GM18505 (cell line): Measurements from ENCODE around the gene RHOA.
"Not testable (repeated sequence)": the region's sequence is repeated elsewhere in the genome, so short reads cannot be mapped to it uniquely, and the experiment has no call there.

Source experiments
- ATAC-seq: cut with Tn5 transposase; IDR thresholded peaks from one replicate; pipeline ENCODE4 v1.9.1; 2021; ENCODE audit not compliant: unreplicated experiment
- POLR2A ChIP-seq: IDR thresholded peaks from 4 replicates; pipeline ENCODE4 v1.6.1; 2011; ENCODE audit warnings: borderline replicate concordance; ENCODE audit not compliant: insufficient read depth, insufficient read length; ENCODE audit errors: extremely low read depth

Gene RHOA

DNA sequence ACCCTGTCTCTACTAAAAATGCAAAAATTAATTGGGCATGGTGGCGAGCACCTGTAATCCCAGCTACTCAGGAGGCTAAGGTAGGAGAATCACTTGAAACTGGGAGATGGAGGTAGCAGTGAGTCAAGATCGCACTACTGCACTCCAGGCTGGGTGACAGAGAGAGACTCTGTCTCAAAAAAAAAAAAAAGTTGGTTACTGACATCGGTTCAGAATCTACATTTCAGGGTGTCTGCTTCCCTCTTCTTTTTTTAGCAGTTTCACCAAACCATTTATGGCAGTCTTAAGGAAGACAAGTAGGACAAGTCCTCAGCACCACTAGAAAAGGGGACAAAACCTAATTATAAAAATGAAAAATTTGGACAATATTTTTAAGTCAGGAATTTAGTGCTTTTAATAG is 68.6 kb downstream of the RHOA start:
- TF ChIP-seq POLR2A = no peak

DNA sequence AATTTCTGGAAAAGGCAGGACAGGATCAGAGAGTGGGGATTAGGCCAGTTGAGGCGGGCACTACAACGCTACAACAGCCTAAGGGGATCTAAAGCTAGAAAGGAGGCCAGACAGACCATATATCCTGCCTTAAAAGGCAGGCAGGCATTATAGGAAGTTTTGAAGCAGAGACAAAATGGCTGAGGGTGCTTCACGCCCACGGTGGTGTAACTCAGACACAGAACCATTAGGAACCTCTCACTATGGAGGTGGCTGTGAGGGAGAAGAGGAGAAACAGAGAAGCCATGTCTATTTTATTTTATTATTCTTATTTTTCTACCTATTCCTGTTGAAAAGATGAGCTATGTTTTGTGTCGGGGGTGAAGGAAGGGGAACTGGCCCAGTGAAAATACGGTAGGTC is 69.8 kb downstream of the RHOA start:
- no peak for TF ChIP-seq POLR2A
- no peak for ATAC-seq

More for the DNA sequence above, 68.6 kb downstream of the RHOA start:
- ATAC-seq = no peak

GRCh38 chr3:49339941-49340800 is 71.6 kb downstream of the RHOA start, which contains the start of gene USP4:
USP4 (minus strand) TSS chr3:49340053; CDS start chr3:49340024, 29 bp downstream.
- peak; percentile 85 for ATAC-seq
- TF ChIP-seq POLR2A = peak; percentile 93

GRCh38 chr3:49339581-49339940 is 72.2 kb downstream of the RHOA start:
- no peak for TF ChIP-seq POLR2A
- peak; percentile 3 for ATAC-seq

GRCh38 chr3:49333916-49334633 is 77.7 kb downstream of the RHOA start:
- no peak for ATAC-seq
- no peak for TF ChIP-seq POLR2A

DNA sequence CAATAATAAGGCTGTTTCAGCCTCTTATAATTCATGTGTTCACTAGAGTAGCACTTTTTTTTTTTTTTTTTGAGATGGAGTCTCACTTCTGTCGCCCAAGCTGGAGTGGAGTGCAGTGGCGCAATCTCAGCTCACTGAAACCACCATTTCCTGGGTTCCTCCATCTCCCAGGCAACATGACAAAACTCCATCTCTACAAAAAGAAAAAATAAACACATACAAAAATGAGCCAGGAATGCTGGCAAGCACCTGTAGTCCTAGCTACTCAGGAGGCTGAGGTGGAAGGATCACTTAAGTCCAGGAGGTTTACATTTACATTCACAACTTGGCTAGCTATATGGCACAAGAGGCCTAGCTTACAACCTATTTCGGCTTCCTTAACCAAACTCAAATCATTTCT is 78.7 kb downstream of the RHOA start:
- ATAC-seq = no peak
- TF ChIP-seq POLR2A = no peak

GRCh38 chr3:49329186-49329585 is 82.6 kb downstream of the RHOA start:
- TF ChIP-seq POLR2A = no peak
- no peak for ATAC-seq

DNA sequence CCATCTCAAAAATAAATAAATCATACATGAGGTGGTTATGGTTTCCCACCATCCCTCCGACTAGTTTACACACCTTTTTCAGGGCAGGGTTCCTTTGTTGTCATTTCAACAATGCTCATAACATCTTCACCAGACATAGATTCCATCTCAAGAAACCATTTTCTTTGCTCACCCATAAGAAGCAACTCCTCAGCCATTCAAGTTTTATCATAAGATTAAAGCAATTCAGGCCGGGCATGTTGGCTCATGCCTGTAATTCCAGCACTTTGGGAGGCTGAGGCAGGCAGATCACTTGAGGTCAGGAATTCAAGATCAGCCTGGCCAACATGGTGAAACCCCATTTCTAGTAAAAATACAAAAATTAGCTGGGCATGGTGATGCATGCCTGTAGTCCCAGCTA is 83.4 kb downstream of the RHOA start:
- not testable (repeated sequence) for ATAC-seq

DNA sequence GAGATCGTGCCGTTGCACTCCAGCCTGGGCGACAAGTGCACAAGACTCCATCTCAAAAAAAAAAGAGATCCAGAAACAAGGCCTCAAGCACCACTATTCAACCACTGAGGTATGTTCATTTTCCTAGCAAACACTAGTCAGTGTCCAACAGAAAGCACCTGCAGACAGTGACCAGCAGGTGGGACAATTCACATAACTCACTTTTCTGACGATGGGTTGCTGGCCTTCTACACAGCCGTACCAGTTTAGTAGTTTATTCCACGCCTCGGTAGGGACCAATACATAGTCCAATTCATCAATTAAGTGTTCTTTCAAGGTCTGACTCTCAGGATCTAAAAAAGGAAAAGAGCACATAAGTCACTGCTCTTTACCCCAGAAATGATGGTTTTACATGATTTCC is 84.3 kb downstream of the RHOA start:
- no peak for TF ChIP-seq POLR2A
- no peak for ATAC-seq

DNA sequence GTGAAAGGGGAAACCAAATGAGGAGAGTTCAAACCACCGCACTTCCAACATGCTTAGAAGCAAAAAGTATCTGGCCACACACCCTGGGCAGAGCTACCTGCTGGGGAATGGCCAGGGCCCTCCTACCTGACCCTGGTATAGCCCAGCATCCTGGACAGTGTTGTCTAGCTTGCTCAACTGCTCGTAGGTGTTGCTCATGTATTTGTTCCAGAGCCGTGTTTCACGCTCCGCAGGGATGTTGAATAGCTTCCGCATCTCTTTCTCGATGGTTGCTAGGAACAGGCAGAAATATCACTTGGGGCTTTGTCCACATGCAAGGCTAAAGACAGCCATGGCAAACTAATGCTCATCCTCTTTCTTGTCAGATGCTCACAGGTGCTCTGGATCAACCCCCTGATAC is 87.0 kb downstream of the RHOA start:
- no peak for TF ChIP-seq POLR2A
- ATAC-seq = no peak

- ATAC-seq = no peak
- TF ChIP-seq POLR2A = no peak
Measured at GRCh38 chr3:49316696-49317457, 94.9 kb downstream of the RHOA start.

GRCh38 chr3:49313896-49314688 is 97.7 kb downstream of the RHOA start:
- TF ChIP-seq POLR2A = no peak
- no peak for ATAC-seq

- no peak for TF ChIP-seq POLR2A
- ATAC-seq = no peak
Measured at GRCh38 chr3:49311283-49311682, 100.5 kb downstream of the RHOA start.
